CD4-positive, alpha-beta T cell (primary cell): ENCODE measurements around the gene RAB1B. TPM values are rescaled to one million over a fixed set of nuclear protein-coding genes. Genes with fewer than 3 reads are reported as not detected.

Source experiments
- ATAC-seq: fragments of 200-7000 bp; cut with Tn5 transposase; one replicate; pipeline ENCODE4 v1.10.0; 2022; ENCODE audit warnings: mild to moderate bottlenecking; ENCODE audit not compliant: poor library complexity
- CTCF ChIA-PET: fragments of 350-600 bp; sonication (Branson Sonifier 250); formaldehyde crosslinking; loops from one replicate; lab custom pipeline; 2021; ENCODE audit warnings: antibody characterized with exemption, inconsistent platforms; lab: Charles Lee
- POLR2A ChIA-PET: fragments of 350-600 bp; sonication (Branson Sonifier 250); formaldehyde crosslinking; loops from one replicate; lab custom pipeline; 2021; ENCODE audit warnings: antibody characterized with exemption, inconsistent platforms; lab: Charles Lee
- DNase-seq, 14 experiments: peaks; one replicate each; pipeline ENCODE4 v3.0.0-alpha.2; 2013 to 2020; ENCODE audit warnings: mixed read lengths in 2 of 14
- H3K27ac ChIP-seq, 2 donors: one replicate each; pipeline versions ENCODE4 v1.5.1 to v1.7.0; 2013; ENCODE audit warnings: low read length in 2 of 2, low read depth in 1 of 2, mild to moderate bottlenecking in 1 of 2
- H3K27me3 ChIP-seq, 2 experiments: 1 replicate in 1 of 2; 2 replicates in 1 of 2; pipeline versions ENCODE4 v1.6.1 to v1.7.0; 2013; ENCODE audit warnings: low read length in 2 of 2, control low read depth in 1 of 2, mild to moderate bottlenecking in 1 of 2, moderate library complexity in 1 of 2; ENCODE audit not compliant: insufficient read depth in 2 of 2, control insufficient read depth in 1 of 2
- H3K36me3 ChIP-seq: one replicate; pipeline ENCODE4 v1.6.1; 2013; ENCODE audit warnings: low read length, control low read depth; ENCODE audit not compliant: insufficient read depth
- H3K4me1 ChIP-seq: one replicate; pipeline ENCODE4 v1.6.1; 2013; ENCODE audit warnings: low read length, control low read depth; ENCODE audit not compliant: insufficient read depth
- H3K4me3 ChIP-seq: one replicate; pipeline ENCODE4 v1.5.1; 2013; ENCODE audit warnings: mild to moderate bottlenecking, low read length, moderate library complexity
- H3K9me3 ChIP-seq, 2 experiments: 1 replicate in 1 of 2; 2 replicates in 1 of 2; pipeline versions ENCODE4 v1.6.1 to v1.7.0; 2013; ENCODE audit warnings: low read length in 2 of 2, mild to moderate bottlenecking in 2 of 2, control low read depth in 1 of 2, moderate library complexity in 1 of 2; ENCODE audit not compliant: control insufficient read depth in 1 of 2, insufficient read depth in 1 of 2
- H3K27ac Mint-ChIP-seq: one replicate; pipeline ENCODE4 v1.8.0; 2020; ENCODE audit warnings: mixed read lengths
- H3K27me3 Mint-ChIP-seq: one replicate; pipeline ENCODE4 v1.8.0; 2021; ENCODE audit warnings: mixed read lengths
- H3K36me3 Mint-ChIP-seq: one replicate; pipeline ENCODE4 v1.8.0; 2021; ENCODE audit warnings: low read depth, mixed read lengths
- H3K4me1 Mint-ChIP-seq: one replicate; pipeline ENCODE4 v1.8.0; 2021; ENCODE audit warnings: low read depth, mixed read lengths
- H3K4me3 Mint-ChIP-seq: one replicate; pipeline ENCODE4 v1.8.0; 2020; ENCODE audit warnings: mild to moderate bottlenecking, mixed read lengths
- H3K9me3 Mint-ChIP-seq: one replicate; pipeline ENCODE4 v1.8.0; 2020; ENCODE audit warnings: mixed read lengths
- intact Hi-C, 2 experiments: fragments of 100-400 bp; cut with DNase I in 1 of 2; cut with micrococcal nuclease in 1 of 2; formaldehyde crosslinking; loops; one replicate each; pipeline versions ENCODE4 v1.15.1 to v1.9.0; 2023 to 2025; cut with DNase I, micrococcal nuclease
- total RNA-seq, 174 experiments: library from RNA in 2 of 174; stranded (reverse) in 2 of 174; gene quantifications; one replicate each; pipeline ENCODE4 v1.2.3 and lab custom pipeline; 2021 to 2026
- TF ChIP-seq, protein P1 (sequence below): fragments of 200-600 bp; IDR thresholded peaks from one replicate; pipeline ENCODE4 v1.8.0; 2022; ENCODE audit warnings: antibody characterized with exemption, mild to moderate bottlenecking

The RAB1B gene
- total RNA-seq, 2 experiments from 2014 or later: 27.4 to 29.4 TPM

DNA sequence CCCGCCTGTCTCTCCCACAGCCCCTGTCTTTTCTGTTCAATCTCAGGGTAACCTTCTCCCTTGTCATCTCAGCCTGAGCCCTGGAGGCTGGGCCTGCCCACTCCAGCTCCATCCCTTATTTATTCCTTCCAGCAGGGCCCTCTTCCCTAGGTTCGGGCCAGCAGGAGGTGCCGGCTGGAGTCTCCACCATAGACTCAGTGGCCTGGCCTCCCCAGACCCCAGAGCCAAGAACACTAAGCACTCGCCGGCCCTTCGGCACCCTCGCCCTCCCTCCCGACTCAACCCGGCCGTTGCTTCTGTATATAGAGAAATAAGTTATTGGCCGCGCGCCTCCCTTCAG is 1.4 kb upstream of the RAB1B start:
- Histone ChIP-seq H3K4me1 (peaks cover 46% of the 10 kb centered on the region), H3K36me3 (peaks cover 44% of the 10 kb centered on the region), H3K9me3 (no peaks in the 10 kb centered on the region), H3K4me3 (peak overlapping the region; percentile 99), H3K27me3 (no peaks in the 10 kb centered on the region), H3K27ac (peak overlapping the region; percentile 55 to 62)
- Mint-ChIP-seq H3K36me3 (peaks cover 54% of the 10 kb centered on the region), H3K9me3 (no peaks in the 10 kb centered on the region), H3K27ac (peak overlapping the region; percentile 100), H3K27me3 (no peaks in the 10 kb centered on the region), H3K4me3 (peak overlapping the region; percentile 96), H3K4me1 (peaks cover 41% of the 10 kb centered on the region)
- ATAC-seq: no peak
- CTCF ChIA-PET: interaction anchor here (0.8 to 5.6 kb wide), 4 partner anchors 15 to 172 kb away, joined by 3 to 36 read pairs (median 6); partner anchors contain the start of genes MRPL11 and YIF1A
- no peak for DNase-seq
- intact Hi-C loops: loop anchor here in 1 of 2 experiments (5.0 to 10.0 kb wide), 2 partner anchors 215 to 552 kb away; partner anchors contain the start of genes KAT5 and SF3B2
- POLR2A ChIA-PET: interaction anchor here (0.7 to 3.9 kb wide), 13 partner anchors 7 to 1488 kb away, joined by 3 to 34 read pairs (median 4); partner anchors contain the start of genes BANF1, CCDC85B, CNIH2 and EIF1AD
- TF ChIP-seq, protein P1, sequence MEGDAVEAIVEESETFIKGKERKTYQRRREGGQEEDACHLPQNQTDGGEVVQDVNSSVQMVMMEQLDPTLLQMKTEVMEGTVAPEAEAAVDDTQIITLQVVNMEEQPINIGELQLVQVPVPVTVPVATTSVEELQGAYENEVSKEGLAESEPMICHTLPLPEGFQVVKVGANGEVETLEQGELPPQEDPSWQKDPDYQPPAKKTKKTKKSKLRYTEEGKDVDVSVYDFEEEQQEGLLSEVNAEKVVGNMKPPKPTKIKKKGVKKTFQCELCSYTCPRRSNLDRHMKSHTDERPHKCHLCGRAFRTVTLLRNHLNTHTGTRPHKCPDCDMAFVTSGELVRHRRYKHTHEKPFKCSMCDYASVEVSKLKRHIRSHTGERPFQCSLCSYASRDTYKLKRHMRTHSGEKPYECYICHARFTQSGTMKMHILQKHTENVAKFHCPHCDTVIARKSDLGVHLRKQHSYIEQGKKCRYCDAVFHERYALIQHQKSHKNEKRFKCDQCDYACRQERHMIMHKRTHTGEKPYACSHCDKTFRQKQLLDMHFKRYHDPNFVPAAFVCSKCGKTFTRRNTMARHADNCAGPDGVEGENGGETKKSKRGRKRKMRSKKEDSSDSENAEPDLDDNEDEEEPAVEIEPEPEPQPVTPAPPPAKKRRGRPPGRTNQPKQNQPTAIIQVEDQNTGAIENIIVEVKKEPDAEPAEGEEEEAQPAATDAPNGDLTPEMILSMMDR: no peak

DNA sequence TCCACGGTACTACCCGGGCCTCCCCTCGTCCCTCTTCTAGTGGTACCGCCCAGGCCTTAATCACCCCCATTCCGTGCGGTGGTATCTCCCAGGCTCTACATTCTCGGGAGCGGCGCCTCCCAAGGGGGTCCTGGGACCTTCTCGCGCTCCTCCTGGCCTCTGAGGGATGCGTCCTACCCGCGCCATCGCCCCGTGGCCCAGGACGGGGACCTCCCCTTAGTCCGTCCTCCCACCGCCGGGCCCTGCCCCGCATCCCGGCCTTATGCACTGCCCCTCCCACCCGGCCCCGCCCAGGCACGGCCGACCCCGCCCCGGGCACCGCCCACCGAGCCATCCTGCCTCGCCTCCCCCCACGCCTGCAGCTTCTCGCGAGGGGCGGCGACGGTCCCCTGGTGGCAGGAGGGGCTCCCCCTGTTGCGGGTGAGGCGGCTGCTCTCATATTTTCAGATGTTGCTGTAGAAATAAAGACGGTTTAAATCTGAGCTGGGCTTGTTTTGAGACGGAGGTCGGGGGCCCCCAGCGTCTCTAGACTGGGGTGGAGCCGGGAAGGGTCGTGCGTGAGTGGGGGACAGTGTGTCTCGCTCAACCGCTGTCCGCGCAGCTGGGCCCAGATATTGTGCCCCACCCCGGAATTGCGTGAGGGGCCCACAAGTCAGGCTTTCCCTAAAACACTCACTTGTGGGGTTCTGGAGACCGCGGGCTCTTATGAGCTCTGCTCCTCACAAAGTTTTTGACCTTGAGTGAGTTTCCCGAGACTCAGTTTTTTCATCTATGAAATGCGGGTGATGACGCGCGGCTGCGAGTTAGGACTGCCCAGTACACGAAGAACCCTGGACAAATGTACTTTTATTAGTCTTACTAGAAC is 828 bp upstream of the RAB1B start:
- Mint-ChIP-seq H3K4me1 (peaks cover 41% of the 10 kb centered on the region), H3K27me3 (no peaks in the 10 kb centered on the region), H3K36me3 (peaks cover 60% of the 10 kb centered on the region), H3K27ac (peak overlapping the region; percentile 100), H3K4me3 (peak overlapping the region; percentile 96), H3K9me3 (no peaks in the 10 kb centered on the region)
- no peaks in the 10 kb centered on the region for H3K27me3 ChIP-seq
- DNase-seq (peak; percentile 76 to 93 (median 82)), ATAC-seq (peak; percentile 55)
- intact Hi-C loops: loop anchor here (1.0 to 10.0 kb wide), 4 partner anchors 15 to 553 kb away; partner anchors contain the start of genes KAT5 (in 1 of the 2), SF3B2 (in 1 of the 2) and YIF1A (in 1 of the 2)
- peak overlapping the region; percentile 83 to 85 for H3K27ac ChIP-seq
- H3K4me1 ChIP-seq: peaks cover 52% of the 10 kb centered on the region
- H3K36me3 ChIP-seq: peaks cover 44% of the 10 kb centered on the region
- POLR2A ChIA-PET: interaction anchor here (0.7 to 3.9 kb wide), 19 partner anchors 8 to 1489 kb away, joined by 3 to 34 read pairs (median 4); partner anchors contain the start of genes BANF1, CCDC85B, CNIH2 and EIF1AD
- CTCF ChIA-PET: interaction anchor here (0.8 to 5.6 kb wide), 4 partner anchors 14 to 171 kb away, joined by 3 to 36 read pairs (median 6); partner anchors contain the start of genes MRPL11 and YIF1A
- peak overlapping the region; percentile 99 for H3K4me3 ChIP-seq
- no peaks in the 10 kb centered on the region for H3K9me3 ChIP-seq
- TF ChIP-seq, protein P1: no peak
